Motor neuron (in vitro differentiated cells): ENCODE data around the gene CCDC192. TPM values are rescaled to one million over a fixed set of nuclear protein-coding genes. Genes with fewer than 3 reads are reported as not detected.

Experiments
- ATAC-seq, 8 experiments: fragments of 200-7000 bp; cut with Tn5 transposase; replicated peaks in 6 of 8; 2 replicates each; pipeline ENCODE4 v1.8.0; 2021; ENCODE audit warnings: mild to moderate bottlenecking in 8 of 8, moderate library complexity in 8 of 8
- H3K27ac ChIP-seq, 2 donors: fragments of 250-450 bp; sonication (Bioruptor Pico); 2 replicates each; pipeline ENCODE4 v1.9.0; 2021; ENCODE audit warnings: antibody characterized with exemption in 2 of 2, mild to moderate bottlenecking in 2 of 2, moderate library complexity in 1 of 2
- H3K4me1 ChIP-seq, 2 donors: fragments of 250-450 bp; sonication (Bioruptor Pico); replicated peaks in 1 of 2; 2 replicates each; pipeline ENCODE4 v1.6.1; 2021; ENCODE audit warnings: antibody characterized with exemption in 2 of 2, mild to moderate bottlenecking in 2 of 2, moderate library complexity in 1 of 2
- H3K4me3 ChIP-seq, 5 donors: fragments of 250-450 bp; sonication (Bioruptor Pico); 2 replicates each; pipeline ENCODE4 v1.9.0; 2021; ENCODE audit warnings: antibody characterized with exemption in 5 of 5, mild to moderate bottlenecking in 5 of 5, moderate library complexity in 4 of 5
- WGBS, 10 experiments: fragments of 450-650 bp; shearing (Covaris generic); methylation state at CpG; one replicate each; pipeline ENCODE4 v1.0.0; 2022; 5-methylcytosine and 5-hydroxymethylcytosine counted together
- in situ Hi-C, 9 experiments: fragments of 400-800 bp; cut with MboI; loops; one replicate each; pipeline ENCODE4 v1.15.0; 2021; ENCODE audit warnings: low sequenced_read_pairs in 9 of 9, low pct_unique_long_range_greater_than_20kb in 2 of 9; ENCODE audit not compliant: unreplicated experiment in 9 of 9
- total RNA-seq, 8 experiments: library from RNA; unstranded; fragments of 300-600 nt; gene quantifications; 2 replicates each; pipeline versions ENCODE4 v1.2.3 to v1.2.4, GENCODE V29; 2022

Gene CCDC192
- total RNA-seq, 8 experiments from 2014 or later = 0.38 to 2.0 (median 1.2) TPM; not detected in 1

GRCh38 chr5:127934791-127935256 is 231.6 kb downstream of the CCDC192 start:
- peak in 6 of 8 experiments; percentile 26 to 96 (median 64) for ATAC-seq
- 0 to 40% (median 17%) methylated on average over 1 of the region's 1 CpG; no CpG with 5 or more reads in 5 of the 10 experiments for WGBS, 10 experiments
- in situ Hi-C loops = no loop called here
- no peak overlapping the region for H3K27ac ChIP-seq
- no peak overlapping the region for H3K4me3 ChIP-seq
- H3K4me1 ChIP-seq = no peaks in the 10 kb centered on the region

GRCh38 chr5:127935398-127935797 is 232.2 kb downstream of the CCDC192 start:
- ATAC-seq = peak in 2 of 8 experiments; percentile 6 to 49
- WGBS, 10 experiments = 0 to 100% (median 100%) methylated on average over 1 of the region's 1 CpG; no CpG with 5 or more reads in 7 of the 10 experiments

GRCh38 chr5:127936439-127936972 is 233.3 kb downstream of the CCDC192 start:
- in situ Hi-C loops = no loop called here
- H3K27ac ChIP-seq = no peak overlapping the region
- 80 to 100% (median 91%) methylated on average over 2 to 4 of the region's 6 CpGs; no CpG with 5 or more reads in 4 of the 10 experiments for WGBS, 10 experiments
- no peak overlapping the region for H3K4me3 ChIP-seq
- no peak for ATAC-seq
- H3K4me1 ChIP-seq = peaks cover 8% of the 10 kb centered on the region in 2 donors

More at GRCh38 chr5:127935398-127935797, 232.2 kb downstream of the CCDC192 start:
- Histone ChIP-seq H3K4me1 (no peaks in the 10 kb centered on the region), H3K4me3 (no peak overlapping the region), H3K27ac (no peak overlapping the region)
- in situ Hi-C loops = no loop called here

GRCh38 chr5:127938746-127939145 is 235.6 kb downstream of the CCDC192 start:
- in situ Hi-C loops = no loop called here
- peaks cover 18% of the 10 kb centered on the region in 2 donors for H3K4me1 ChIP-seq
- ATAC-seq = no peak
- WGBS, 10 experiments = 86 to 100% (median 100%) methylated on average over 1 to 2 of the region's 2 CpGs; no CpG with 5 or more reads in 7 of the 10 experiments
- H3K27ac ChIP-seq = no peak overlapping the region
- no peak overlapping the region for H3K4me3 ChIP-seq

DNA sequence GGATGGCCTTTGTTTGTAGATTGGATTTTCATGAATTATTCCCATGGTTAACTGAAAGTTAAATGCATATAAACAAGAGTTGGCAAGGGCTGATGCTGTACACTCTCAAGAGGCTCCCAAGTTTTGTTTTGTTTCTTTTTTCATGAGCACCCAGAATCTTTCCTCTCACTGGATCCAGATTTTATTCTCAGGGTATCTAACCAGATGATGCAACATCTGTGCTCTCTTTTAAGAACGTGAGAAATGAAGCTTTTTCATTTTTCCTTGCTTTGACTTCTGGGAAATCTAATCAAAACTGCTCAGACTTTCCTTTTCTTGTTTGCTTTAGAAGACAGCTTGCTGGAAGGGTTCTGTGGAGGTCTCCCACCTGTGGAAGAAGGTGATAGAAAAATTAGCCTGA is 237.7 kb downstream of the CCDC192 start:
- in situ Hi-C loops = no loop called here
- ATAC-seq = no peak
- no peak overlapping the region for H3K4me3 ChIP-seq
- WGBS, 10 experiments = 20 to 83% (median 38%) methylated on average over 1 of the region's 1 CpG; no CpG with 5 or more reads in 2 of the 10 experiments
- peaks cover 20 to 21% of the 10 kb centered on the region in 2 donors for H3K4me1 ChIP-seq
- H3K27ac ChIP-seq = peak overlapping the region in 1 of 2 donors; percentile 16

- ATAC-seq = peak in 7 of 8 experiments; percentile 56 to 99 (median 97)
- no peak overlapping the region for H3K4me3 ChIP-seq
- in situ Hi-C loops = no loop called here
- WGBS, 10 experiments = 0 to 94% (median 26%) methylated on average over 4 to 8 of the region's 9 CpGs; no CpG with 5 or more reads in 2 of the 10 experiments
- H3K4me1 ChIP-seq = peaks cover 21 to 24% of the 10 kb centered on the region in 2 donors
- no peak overlapping the region for H3K27ac ChIP-seq
These were observed 238.5 kb downstream of the CCDC192 start for GRCh38 chr5:127941646-127942045.

DNA sequence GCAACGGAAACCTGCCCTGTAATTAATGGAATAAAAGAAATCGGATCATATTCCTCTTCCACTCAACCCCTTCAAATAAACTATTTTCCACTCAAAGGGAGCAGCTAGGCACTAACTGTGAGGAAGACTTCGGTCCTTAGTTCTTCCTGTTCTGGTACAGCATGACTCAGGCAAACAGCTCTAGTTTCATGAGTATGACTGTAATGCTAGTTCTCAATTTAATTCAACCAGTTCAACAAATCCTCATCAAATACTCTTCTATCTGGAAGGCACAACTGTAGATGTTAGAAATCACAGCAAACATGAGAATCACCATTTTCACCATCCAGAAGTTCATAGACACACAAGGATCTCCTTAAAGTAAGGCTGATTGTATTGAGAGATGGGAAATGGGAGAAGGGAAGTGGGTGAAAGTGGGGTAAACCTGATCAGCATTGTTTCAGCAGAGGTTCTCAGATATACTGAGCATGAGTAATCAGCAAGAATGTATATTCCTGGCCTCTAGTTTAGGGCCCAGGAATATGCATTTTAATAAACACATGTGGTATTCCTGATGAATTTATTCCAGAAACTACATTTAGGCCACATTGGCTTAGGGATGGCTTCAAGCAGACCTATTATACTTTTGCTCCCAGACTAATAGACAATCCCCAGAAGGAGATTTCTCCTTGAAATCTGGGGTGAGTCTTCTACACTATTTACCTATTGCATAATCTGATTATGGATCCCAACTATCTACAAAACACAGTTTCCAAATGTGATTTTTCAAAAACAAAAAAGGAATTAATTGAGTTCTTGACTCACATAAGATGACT is 239.3 kb downstream of the CCDC192 start:
- no peak for ATAC-seq
- WGBS, 10 experiments = 33 to 93% (median 78%) methylated on average over 1 to 3 of the region's 3 CpGs
- H3K27ac ChIP-seq = no peak overlapping the region
- H3K4me3 ChIP-seq = no peak overlapping the region
- in situ Hi-C loops = no loop called here
- peaks cover 21 to 24% of the 10 kb centered on the region in 2 donors for H3K4me1 ChIP-seq

DNA sequence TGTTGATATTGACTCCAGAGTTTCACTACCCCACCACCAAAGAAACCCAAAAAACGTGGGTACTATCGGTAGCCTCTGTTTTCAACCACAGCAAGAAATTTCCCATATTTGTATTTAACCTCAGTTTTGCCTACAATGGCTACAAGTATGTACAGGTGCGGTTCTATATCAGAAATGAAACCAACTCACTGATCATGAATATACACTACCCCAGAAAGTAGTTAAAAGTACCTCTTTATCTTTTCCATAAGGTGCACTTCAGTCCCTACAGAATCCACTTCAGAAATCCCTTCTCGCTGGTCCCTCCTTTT is 239.8 kb downstream of the CCDC192 start:
- in situ Hi-C loops = no loop called here
- Histone ChIP-seq H3K4me3 (no peak overlapping the region), H3K27ac (no peak overlapping the region), H3K4me1 (peaks cover 21 to 24% of the 10 kb centered on the region in 2 donors)
- WGBS, 10 experiments = 92 to 100% (median 97%) methylated on average over 1 to 4 of the region's 4 CpGs; no CpG with 5 or more reads in 1 of the 10 experiments
- ATAC-seq = no peak

GRCh38 chr5:127944125-127944524 is 240.9 kb downstream of the CCDC192 start:
- Histone ChIP-seq H3K4me1 (peaks cover 21 to 24% of the 10 kb centered on the region in 2 donors), H3K27ac (no peak overlapping the region), H3K4me3 (no peak overlapping the region)
- ATAC-seq = no peak
- 59 to 100% (median 90%) methylated on average over 1 to 3 of the region's 5 CpGs; no CpG with 5 or more reads in 2 of the 10 experiments for WGBS, 10 experiments
- in situ Hi-C loops = no loop called here

GRCh38 chr5:127947941-127948340 is 244.8 kb downstream of the CCDC192 start:
- in situ Hi-C loops = no loop called here
- 50 to 100% (median 100%) methylated on average over 1 of the region's 1 CpG; no CpG with 5 or more reads in 4 of the 10 experiments for WGBS, 10 experiments
- no peak for ATAC-seq
- Histone ChIP-seq H3K4me3 (no peak overlapping the region), H3K27ac (no peak overlapping the region), H3K4me1 (peaks cover 3 to 10% of the 10 kb centered on the region in 2 donors)

DNA sequence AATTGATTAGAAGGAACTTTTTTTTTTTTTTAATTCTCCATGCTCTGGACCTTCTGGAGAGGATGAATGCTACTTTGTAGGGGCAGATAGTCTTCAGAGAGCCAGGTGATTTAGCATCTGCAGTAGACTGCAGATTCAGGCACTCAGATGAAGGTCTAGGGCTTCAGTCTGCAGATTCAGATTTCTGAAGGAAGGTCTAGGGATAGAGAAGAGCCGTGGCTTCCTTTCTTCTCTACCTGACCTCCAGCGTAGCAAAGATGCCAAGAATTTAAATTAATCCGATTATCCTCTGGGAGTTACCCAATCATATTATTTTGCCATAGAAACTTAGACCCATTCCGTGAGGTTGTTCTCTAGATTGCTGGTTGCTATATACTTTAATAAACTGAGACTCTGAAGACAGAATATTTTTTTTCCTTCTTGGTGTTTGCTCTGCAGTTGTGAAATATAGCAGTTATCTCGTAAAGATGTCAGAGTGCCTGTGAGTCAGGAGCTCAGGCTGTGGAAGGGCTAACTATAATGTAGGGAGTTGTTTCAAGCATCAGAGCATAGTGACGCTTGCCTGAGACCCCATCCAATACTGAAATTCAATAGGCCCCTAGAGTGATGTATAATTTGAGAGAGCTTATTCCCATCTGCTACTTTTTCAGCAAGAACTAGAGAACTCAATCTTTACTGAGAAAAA is 247.7 kb downstream of the CCDC192 start:
- Histone ChIP-seq H3K27ac (no peak overlapping the region), H3K4me1 (peaks cover 0 to 8% of the 10 kb centered on the region in 2 donors), H3K4me3 (no peak overlapping the region)
- in situ Hi-C loops = no loop called here
- 75 to 100% (median 90%) methylated on average over 2 to 6 of the region's 6 CpGs for whole genome bisulfite sequencing, 10 experiments
- peak in 2 of 8 experiments; percentile 39 to 70 for ATAC-seq

DNA sequence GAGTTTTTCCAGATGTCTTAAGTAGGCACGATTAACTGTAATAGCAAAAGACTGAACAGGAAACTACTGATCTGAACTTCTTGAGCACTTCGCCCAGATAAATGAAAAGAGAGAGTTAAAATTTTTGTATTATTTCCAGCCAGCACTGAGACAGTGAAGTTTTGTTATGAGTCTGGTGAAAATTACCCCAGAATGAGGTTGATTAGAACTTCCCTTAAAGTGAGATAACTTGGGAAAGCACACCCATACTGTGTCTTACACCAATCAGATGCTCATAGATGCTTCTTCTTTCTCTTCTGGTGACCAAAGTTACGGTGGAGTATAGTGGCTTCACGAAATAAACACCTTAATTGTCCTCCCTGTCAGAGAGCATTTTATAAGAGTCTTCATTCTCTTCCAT is 248.6 kb downstream of the CCDC192 start:
- peaks cover 0 to 4% of the 10 kb centered on the region in 2 donors for H3K4me1 ChIP-seq
- H3K4me3 ChIP-seq = no peak overlapping the region
- WGBS, 10 experiments = 40 to 100% (median 86%) methylated on average over 1 to 4 of the region's 4 CpGs
- no peak overlapping the region for H3K27ac ChIP-seq
- in situ Hi-C loops = no loop called here
- ATAC-seq = no peak

DNA sequence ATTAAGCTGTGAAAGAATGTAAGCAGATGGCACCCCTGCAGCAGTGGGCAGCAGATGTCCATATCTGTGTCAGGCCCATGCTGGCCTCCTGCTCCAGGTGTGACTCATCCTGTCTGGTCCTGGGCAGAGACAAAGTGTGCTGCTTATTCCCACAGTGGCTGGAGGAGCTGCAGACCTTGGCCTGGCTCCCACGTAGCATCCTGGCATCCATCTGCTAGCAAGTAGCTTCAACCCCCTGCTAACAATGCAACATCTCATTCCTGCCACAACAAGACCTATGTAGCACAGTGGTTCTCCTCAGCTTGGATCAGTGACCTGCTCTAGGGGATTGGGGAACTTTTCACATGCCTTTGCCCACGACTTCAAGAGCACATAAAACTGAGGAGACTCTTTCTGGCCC is 254.0 kb downstream of the CCDC192 start:
- peak; percentile 36 to 78 (median 53) for ATAC-seq
- Histone ChIP-seq H3K4me3 (no peak overlapping the region), H3K4me1 (peaks cover 0 to 7% of the 10 kb centered on the region in 2 donors), H3K27ac (no peak overlapping the region)
- WGBS, 10 experiments = 40 to 77% (median 60%) methylated on average over 1 to 2 of the region's 2 CpGs; no CpG with 5 or more reads in 7 of the 10 experiments
- in situ Hi-C loops = no loop called here
